Aorta (tissue), 5 donors: ENCODE data around the gene NHERF2. TPM values are rescaled to one million over a fixed set of nuclear protein-coding genes. Genes with fewer than 3 reads are reported as not detected.

Experiments used
- ATAC-seq: fragments of 200-7000 bp; cut with Tn5 transposase; one replicate; pipeline ENCODE4 v1.9.1; 2022; ENCODE audit warnings: moderate library complexity; ENCODE audit not compliant: low FRiP score
- DNase-seq, 2 donors: peaks; one replicate each; pipeline ENCODE4 v3.0.0-alpha.2; 2020
- H3K27ac ChIP-seq, 2 donors: one replicate each; pipeline ENCODE4 v1.5.1; 2013; ENCODE audit warnings: low read length in 2 of 2, mild to moderate bottlenecking in 2 of 2, moderate library complexity in 2 of 2, control low read depth in 1 of 2, inconsistent platforms in 1 of 2, low read depth in 1 of 2
- H3K27me3 ChIP-seq, 2 donors: one replicate each; pipeline ENCODE4 v1.6.1; 2013; ENCODE audit warnings: control low read depth in 1 of 2, low read length in 1 of 2, mild to moderate bottlenecking in 1 of 2, moderate library complexity in 1 of 2; ENCODE audit not compliant: insufficient read depth in 2 of 2, control insufficient read depth in 1 of 2
- H3K36me3 ChIP-seq, 2 donors: one replicate each; pipeline ENCODE4 v1.6.1; 2013; ENCODE audit warnings: control low read depth in 1 of 2, low read length in 1 of 2, mild to moderate bottlenecking in 1 of 2; ENCODE audit not compliant: insufficient read depth in 2 of 2, control insufficient read depth in 1 of 2
- H3K4me1 ChIP-seq, 2 donors: one replicate each; pipeline ENCODE4 v1.6.1; 2013; ENCODE audit warnings: low read length in 2 of 2, control low read depth in 1 of 2, mild to moderate bottlenecking in 1 of 2, moderate library complexity in 1 of 2; ENCODE audit not compliant: insufficient read depth in 2 of 2, control insufficient read depth in 1 of 2
- H3K4me3 ChIP-seq, 2 donors: one replicate each; pipeline ENCODE4 v1.5.1; 2013; ENCODE audit warnings: low read length in 2 of 2, control low read depth in 1 of 2, mild to moderate bottlenecking in 1 of 2
- H3K9me3 ChIP-seq: one replicate; pipeline ENCODE4 v1.6.1; 2013; ENCODE audit warnings: mild to moderate bottlenecking, low read length; ENCODE audit not compliant: control insufficient read depth
- WGBS, 2 donors: extraction: QIAGEN DNeasy Blood & Tissue Kit; methylation state at CpG; one replicate each; pipeline ENCODE4 v1.1.7; 2013; 5-methylcytosine and 5-hydroxymethylcytosine counted together
- intact Hi-C, 2 donors: fragments of 100-400 bp; cut with DNase I; formaldehyde crosslinking; loops; one replicate each; pipeline versions ENCODE4 v1.14.2 to v1.15.0; 2022
- polyA plus RNA-seq, 2 donors: library from polyadenylated mRNA; stranded (reverse); fragments of 200-250 nt; gene quantifications; one replicate each; pipeline ENCODE4 v1.2.3, GENCODE V29; 2013
- total RNA-seq, 2 donors: library from RNA; stranded (reverse); fragmentation: NEBNext Ultra II Directional; extraction: Animal tissue kit (Norgen Biotek cat#: 25700); gene quantifications; one replicate each; pipeline ENCODE4 v1.2.1, GENCODE V29; 2021
- donor health status: healthy with polysubstance abuse.
- donor health status: Bipolar disorder and iron deficiency.
- donor health status: DM: no; HTN: no; CAD: no.
- donor health status: DM: no; HTN: no; CAD: no.
- donor health status: DM: yes; HTN: yes; CAD: no.

The NHERF2 gene
- total and polyA plus RNA-seq, 4 donors = 81.8 to 133 (median 114) TPM

DNA sequence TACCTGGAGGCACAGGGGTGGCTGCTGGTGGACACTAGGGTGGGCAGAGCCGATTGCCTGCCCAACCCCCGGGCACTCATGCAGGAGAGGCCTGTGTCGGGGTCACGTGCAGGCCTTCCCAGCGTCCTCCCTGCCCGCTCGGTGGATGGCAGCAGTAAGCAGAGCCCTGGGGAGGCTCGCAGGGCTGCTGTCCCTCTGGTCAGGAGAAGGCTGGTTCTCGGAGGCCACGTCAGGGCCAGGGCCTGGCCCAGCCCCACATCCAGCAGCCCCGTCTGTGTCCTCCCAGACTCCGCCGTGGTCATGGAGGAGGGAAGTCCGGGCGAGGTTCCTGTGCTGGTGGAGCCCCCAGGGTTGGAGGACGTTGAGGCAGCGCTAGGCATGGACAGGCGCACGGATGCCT, 56.7 kb downstream of the NHERF2 start:
- DNase-seq = no peak
- Histone ChIP-seq H3K4me3 (no peak overlapping the region), H3K36me3 (peaks cover 0 to 2% of the 10 kb centered on the region in 2 donors), H3K4me1 (no peaks in the 10 kb centered on the region), H3K27me3 (no peaks in the 10 kb centered on the region), H3K27ac (no peak overlapping the region), H3K9me3 (no peaks in the 10 kb centered on the region)
- no peak for ATAC-seq
- WGBS, 2 donors = 83 to 84% methylated on average over 19 of the region's 19 CpGs
- intact Hi-C loops = no loop called here

DNA sequence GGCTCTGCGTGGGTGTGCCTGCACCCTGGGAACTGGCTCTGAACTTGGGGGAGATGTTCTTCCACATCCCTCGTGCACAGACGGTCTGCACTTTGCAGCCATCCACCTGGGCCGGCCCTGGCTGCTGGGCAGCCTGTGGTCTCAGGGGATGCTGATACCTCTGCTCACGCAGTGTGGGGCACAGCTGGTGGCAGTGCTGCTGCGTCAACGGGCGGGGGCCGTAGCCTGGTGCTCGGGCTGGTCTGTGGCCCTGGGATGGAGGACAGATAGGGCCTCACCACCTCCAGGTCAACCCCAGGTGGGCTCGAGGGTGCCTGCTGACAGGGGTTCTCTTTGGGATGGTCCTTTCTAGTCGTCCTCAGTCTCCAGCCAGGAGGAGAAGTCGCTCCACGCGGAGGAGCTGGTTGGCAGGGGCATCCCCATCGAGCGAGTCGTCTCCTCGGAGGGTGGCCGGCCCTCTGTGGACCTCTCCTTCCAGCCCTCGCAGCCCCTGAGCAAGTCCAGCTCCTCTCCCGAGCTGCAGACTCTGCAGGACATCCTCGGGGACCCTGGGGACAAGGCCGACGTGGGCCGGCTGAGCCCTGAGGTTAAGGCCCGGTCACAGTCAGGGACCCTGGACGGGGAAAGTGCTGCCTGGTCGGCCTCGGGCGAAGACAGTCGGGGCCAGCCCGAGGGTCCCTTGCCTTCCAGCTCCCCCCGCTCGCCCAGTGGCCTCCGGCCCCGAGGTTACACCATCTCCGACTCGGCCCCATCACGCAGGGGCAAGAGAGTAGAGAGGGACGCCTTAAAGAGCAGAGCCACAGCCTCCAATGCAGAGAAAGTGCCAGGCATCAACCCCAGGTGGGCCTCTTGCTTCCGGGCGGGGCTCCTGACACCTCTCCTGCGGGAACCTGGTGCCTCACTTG, 57.4 kb downstream of the NHERF2 start:
- Histone ChIP-seq H3K4me3 (no peak overlapping the region), H3K27me3 (no peaks in the 10 kb centered on the region), H3K4me1 (no peaks in the 10 kb centered on the region), H3K36me3 (peaks cover 0 to 2% of the 10 kb centered on the region in 2 donors), H3K27ac (no peak overlapping the region), H3K9me3 (no peaks in the 10 kb centered on the region)
- no peak for ATAC-seq
- WGBS, 2 donors = 82 to 85% methylated on average over 42 to 44 of the region's 44 CpGs
- no peak for DNase-seq
- intact Hi-C loops = no loop called here

DNA sequence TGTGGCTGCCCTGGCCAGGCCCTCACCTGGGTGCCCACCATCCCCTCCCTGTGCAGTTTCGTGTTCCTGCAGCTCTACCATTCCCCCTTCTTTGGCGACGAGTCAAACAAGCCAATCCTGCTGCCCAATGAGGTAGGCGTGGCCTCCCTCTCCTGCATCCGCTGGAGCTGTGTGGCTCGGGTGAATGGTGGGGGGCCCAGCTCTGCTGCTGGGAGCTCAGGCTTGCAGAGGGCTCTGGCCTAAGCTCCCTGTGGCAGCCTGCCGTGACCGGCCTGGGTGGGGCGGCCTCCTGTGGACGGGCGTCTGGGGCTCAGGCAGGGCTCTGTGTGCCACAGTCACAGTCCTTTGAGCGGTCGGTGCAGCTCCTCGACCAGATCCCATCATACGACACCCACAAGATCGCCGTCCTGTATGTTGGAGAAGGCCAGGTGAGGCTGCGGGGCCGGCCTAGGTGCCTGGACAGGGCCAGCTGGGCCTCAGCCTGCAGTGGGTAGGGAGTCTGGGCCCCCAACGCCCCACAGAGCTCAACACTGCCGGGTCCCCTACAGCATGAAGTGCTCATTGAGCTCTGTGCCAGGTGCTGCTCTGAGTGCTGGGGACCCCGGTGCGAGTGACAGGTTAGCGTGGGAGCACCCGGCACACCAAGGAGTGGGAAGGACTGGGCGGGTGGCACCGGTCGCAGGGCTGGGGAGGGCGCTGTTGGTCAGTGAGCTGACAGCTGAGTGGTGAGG, 58.4 kb downstream of the NHERF2 start:
- 71 to 73% methylated on average over 28 to 29 of the region's 29 CpGs for WGBS, 2 donors
- intact Hi-C loops = loop anchor here in 1 of 2 donors (5.0 kb wide), 1 partner anchor 63 kb away; no protein-coding TSS in a partner anchor
- no peaks in the 10 kb centered on the region for H3K4me1 ChIP-seq

DNA sequence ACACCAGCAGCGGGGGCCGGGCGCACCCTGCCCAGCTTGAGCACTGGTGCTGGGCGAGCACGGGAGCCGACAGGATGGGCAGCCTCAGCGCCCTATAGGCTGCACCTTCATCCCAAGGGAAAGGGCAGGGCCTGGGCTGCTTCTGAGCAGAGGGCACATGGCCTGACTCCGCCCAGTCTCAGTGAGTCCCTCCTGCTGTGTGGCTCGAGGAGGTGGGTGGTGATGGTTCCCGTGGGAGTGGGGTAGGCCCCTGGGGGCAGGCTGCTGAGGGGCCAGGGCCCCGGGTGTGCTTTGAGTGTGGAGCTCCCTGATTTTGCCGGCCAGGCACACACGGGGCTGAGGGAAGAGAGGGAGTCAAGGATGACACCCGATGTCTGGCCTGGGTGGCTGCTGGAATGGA, 59.0 kb downstream of the NHERF2 start:
- intact Hi-C loops = loop anchor here in 1 of 2 donors (5.0 kb wide), 1 partner anchor 63 kb away; no protein-coding TSS in a partner anchor
- WGBS, 2 donors = 42 to 50% methylated on average over 11 to 14 of the region's 14 CpGs
- Histone ChIP-seq H3K27me3 (no peaks in the 10 kb centered on the region), H3K4me3 (no peak overlapping the region), H3K27ac (no peak overlapping the region), H3K9me3 (no peaks in the 10 kb centered on the region), H3K36me3 (no peaks in the 10 kb centered on the region), H3K4me1 (no peaks in the 10 kb centered on the region)
- DNase-seq (no peak), ATAC-seq (no peak)

More for the DNA sequence above, 58.4 kb downstream of the NHERF2 start:
- Histone ChIP-seq H3K36me3 (no peaks in the 10 kb centered on the region), H3K27ac (no peak overlapping the region), H3K4me3 (no peak overlapping the region), H3K27me3 (no peaks in the 10 kb centered on the region), H3K9me3 (no peaks in the 10 kb centered on the region)
- no peak for DNase-seq
- ATAC-seq = no peak

DNA sequence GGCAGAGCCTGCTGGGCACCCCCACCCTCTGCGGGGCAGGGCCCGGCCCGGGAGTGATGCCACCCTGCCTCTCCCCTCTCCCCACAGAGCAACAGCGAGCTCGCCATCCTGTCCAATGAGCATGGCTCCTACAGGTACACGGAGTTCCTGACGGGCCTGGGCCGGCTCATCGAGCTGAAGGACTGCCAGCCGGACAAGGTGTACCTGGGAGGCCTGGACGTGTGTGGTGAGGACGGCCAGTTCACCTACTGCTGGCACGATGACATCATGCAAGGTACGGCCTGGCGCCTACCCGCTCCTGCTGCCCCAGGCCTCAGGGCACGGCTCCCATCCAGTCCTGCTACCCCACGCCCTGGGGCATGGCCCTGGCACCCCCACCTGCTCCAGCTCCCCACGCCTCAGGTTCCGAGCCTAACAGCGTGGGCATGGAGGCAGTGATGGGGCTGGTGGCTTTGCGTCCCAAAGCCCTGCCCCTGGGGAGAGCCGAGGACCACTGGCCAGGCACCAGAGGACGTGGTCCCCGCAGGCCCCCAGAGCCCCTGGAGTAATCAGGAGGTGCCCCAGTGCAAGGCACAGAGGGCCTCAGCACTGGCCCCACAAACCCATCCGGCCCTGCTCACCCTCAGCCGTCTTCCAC, 59.5 kb downstream of the NHERF2 start:
- DNase-seq (no peak), ATAC-seq (no peak)
- Histone ChIP-seq H3K27me3 (no peaks in the 10 kb centered on the region), H3K4me1 (no peaks in the 10 kb centered on the region), H3K4me3 (no peak overlapping the region), H3K9me3 (no peaks in the 10 kb centered on the region), H3K27ac (no peak overlapping the region), H3K36me3 (peaks cover 0 to 2% of the 10 kb centered on the region in 2 donors)
- WGBS, 2 donors = 78 to 79% methylated on average over 27 of the region's 27 CpGs
- intact Hi-C loops = loop anchor here in 1 of 2 donors (5.0 kb wide), 1 partner anchor 64 kb away; no protein-coding TSS in a partner anchor

DNA sequence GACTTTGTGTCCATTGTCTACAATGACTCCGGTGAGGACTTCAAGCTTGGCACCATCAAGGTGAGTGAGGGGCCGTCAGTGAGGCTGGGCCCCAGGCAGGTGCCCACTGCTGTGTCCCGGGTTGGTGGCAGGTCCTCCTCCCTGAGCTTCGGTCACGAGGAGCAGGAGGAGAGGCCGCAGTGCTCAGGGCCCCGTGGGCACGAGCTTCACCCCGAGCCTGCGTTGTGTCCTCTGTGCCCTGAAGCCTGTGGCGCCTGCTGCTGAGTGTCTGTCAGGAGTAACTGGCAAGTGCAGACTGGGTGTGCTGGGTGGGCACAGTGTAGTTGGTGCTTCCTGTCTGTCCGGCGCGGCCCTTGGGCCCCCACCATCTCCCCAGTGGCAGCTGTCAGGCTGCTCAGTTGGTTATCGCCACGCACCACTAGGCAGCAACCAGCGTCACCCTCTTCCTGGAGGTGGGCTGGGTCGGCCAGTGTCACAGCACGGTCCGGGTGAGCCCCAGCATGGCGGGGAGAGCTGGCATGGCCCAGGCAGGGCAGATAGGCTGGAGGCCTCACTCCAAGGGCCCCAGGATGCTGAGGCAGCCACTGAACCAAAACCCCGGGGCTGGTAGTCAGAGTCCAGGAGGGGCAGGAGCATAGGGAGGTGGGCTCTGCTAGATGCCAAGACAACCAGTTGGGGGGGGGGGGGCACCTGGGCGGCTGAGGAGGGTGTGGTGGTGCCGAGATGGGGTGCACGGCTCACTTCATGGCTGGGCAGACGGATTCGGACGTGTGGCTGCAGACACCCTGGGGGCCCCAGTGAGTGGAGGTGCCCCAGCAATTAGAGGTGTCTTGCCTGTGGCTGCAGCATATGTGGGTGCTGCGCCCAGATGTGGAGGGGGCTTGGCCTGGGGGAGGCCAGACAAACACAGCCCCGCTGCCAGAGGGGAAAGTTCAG, 60.4 kb downstream of the NHERF2 start:
- ATAC-seq (no peak), DNase-seq (no peak)
- H3K27me3 ChIP-seq = no peaks in the 10 kb centered on the region
- H3K36me3 ChIP-seq = peaks cover 0 to 8% of the 10 kb centered on the region in 2 donors
- whole genome bisulfite sequencing, 2 donors = 66 to 68% methylated on average over 29 to 30 of the region's 30 CpGs
- no peaks in the 10 kb centered on the region for H3K9me3 ChIP-seq
- no peak overlapping the region for H3K27ac ChIP-seq
- no peaks in the 10 kb centered on the region for H3K4me1 ChIP-seq
- H3K4me3 ChIP-seq = no peak overlapping the region
- intact Hi-C loops = loop anchor here in 1 of 2 donors (5.0 kb wide), 1 partner anchor 65 kb away; no protein-coding TSS in a partner anchor

DNA sequence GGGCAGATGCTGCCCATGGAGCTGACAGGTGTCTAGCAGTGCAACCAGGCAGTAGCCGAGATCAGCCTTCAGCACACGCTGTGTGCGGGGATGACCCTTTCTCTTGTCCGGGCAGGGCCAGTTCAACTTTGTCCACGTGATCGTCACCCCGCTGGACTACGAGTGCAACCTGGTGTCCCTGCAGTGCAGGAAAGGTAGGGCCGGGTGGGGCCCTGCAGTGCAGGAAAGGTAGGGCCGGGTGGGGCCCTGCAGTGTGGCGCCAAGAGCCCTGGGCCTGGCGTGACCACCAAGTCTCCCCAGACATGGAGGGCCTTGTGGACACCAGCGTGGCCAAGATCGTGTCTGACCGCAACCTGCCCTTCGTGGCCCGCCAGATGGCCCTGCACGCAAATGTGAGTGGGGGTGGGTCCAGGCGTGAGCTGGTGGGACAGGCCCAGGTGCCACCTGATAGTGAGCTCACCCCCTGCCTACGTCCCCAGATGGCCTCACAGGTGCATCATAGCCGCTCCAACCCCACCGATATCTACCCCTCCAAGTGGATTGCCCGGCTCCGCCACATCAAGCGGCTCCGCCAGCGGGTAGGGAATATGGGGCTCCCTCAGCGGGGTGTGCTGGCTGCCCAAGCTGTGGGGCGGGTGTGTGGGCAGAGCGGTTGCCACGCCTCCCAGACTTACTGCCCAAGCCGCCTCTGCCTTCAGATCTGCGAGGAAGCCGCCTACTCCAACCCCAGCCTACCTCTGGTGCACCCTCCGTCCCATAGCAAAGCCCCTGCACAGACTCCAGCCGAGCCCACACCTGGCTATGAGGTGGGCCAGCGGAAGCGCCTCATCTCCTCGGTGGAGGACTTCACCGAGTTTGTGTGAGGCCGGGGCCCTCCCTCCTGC, 61.3 kb downstream of the NHERF2 start:
- DNase-seq = no peak
- no peak overlapping the region for H3K27ac ChIP-seq
- WGBS, 2 donors = 82 to 87% methylated on average over 41 of the region's 41 CpGs
- no peaks in the 10 kb centered on the region for H3K27me3 ChIP-seq
- ATAC-seq = no peak
- peaks cover 0 to 12% of the 10 kb centered on the region in 2 donors for H3K36me3 ChIP-seq
- no peak overlapping the region for H3K4me3 ChIP-seq
- no peaks in the 10 kb centered on the region for H3K4me1 ChIP-seq
- intact Hi-C loops = loop anchor here in 1 of 2 donors (5.0 kb wide), 1 partner anchor 66 kb away; no protein-coding TSS in a partner anchor
- H3K9me3 ChIP-seq = no peaks in the 10 kb centered on the region
